Panc1 (cell line): ENCODE results near the gene ZFAND3.

ENCODE experiments used
- CTCF ChIP-seq: fragments of 450-650 bp; IDR thresholded peaks from 2 replicates; pipeline ENCODE4 v1.5.1; 2017; ENCODE audit warnings: mild to moderate bottlenecking
- POLR2AphosphoS5 ChIP-seq: IDR thresholded peaks from 2 replicates; pipeline ENCODE4 v1.6.1; 2012; ENCODE audit warnings: mild to moderate bottlenecking, low read depth, low read length, moderate library complexity

- TF ChIP-seq CTCF = no peak
- TF ChIP-seq POLR2AphosphoS5 = no peak
Measured at GRCh38 chr6:38177882-38178583, 358.5 kb downstream of the ZFAND3 start.
